IMR-90 (cell line): ENCODE results near the gene DAB2. TPM values are rescaled to one million over a fixed set of nuclear protein-coding genes. Genes with fewer than 3 reads are reported as not detected.

ENCODE experiments used
- ATAC-seq: fragments of 200-7000 bp; cut with Tn5 transposase; 2 replicates; pipeline ENCODE4 v1.9.1; 2020; ENCODE audit warnings: low read depth, mild to moderate bottlenecking, moderate library complexity
- BruUV-seq: library from RNA; stranded (reverse); fragments of 400-500 nt; replicated peaks from 2 replicates; lab custom pipeline; 2021; lab: Mats Ljungman, UMichigan
- CTCF ChIA-PET: fragments of 300-600 bp; formaldehyde crosslinking; extraction: SDS; loops from one replicate; lab custom pipeline; 2021; ENCODE audit warnings: antibody characterized with exemption; lab: Yijun Ruan, JAX
- POLR2A ChIA-PET: fragments of 300-600 bp; sonication (Branson Sonifier 250); formaldehyde crosslinking; loops from one replicate; lab custom pipeline; 2022; ENCODE audit warnings: antibody characterized with exemption; ENCODE audit not compliant: unreplicated experiment; lab: Charles Lee
- DNase-seq: peaks from one replicate; pipeline ENCODE4 v3.0.0; 2013
- H2AFZ ChIP-seq: replicated peaks from 2 replicates; pipeline ENCODE3; 2013; ENCODE audit warnings: low read length, mild to moderate bottlenecking; ENCODE audit not compliant: poor library complexity
- H2AK5ac ChIP-seq: 2 replicates; pipeline ENCODE4 v1.6.1; 2013; ENCODE audit warnings: low read depth, low read length, inconsistent platforms
- H2AK9ac ChIP-seq: replicated peaks from 2 replicates; pipeline ENCODE3; 2013; ENCODE audit warnings: mild to moderate bottlenecking, low read depth, low read length, moderate library complexity; ENCODE audit not compliant: poor library complexity
- H2BK120ac ChIP-seq: 2 replicates; pipeline ENCODE4 v1.6.1; 2013; ENCODE audit warnings: low read depth, low read length, inconsistent platforms
- H2BK15ac ChIP-seq: 3 replicates; pipeline ENCODE4 v1.6.1; 2013; ENCODE audit warnings: low read depth, low read length, inconsistent platforms
- H2BK20ac ChIP-seq: 2 replicates; pipeline ENCODE4 v1.6.1; 2013; ENCODE audit warnings: low read depth, mild to moderate bottlenecking, inconsistent platforms, low read length, moderate library complexity
- H2BK5ac ChIP-seq: 2 replicates; pipeline ENCODE4 v1.6.1; 2013; ENCODE audit warnings: mild to moderate bottlenecking, low read depth, low read length, inconsistent platforms; ENCODE audit not compliant: poor library complexity, severe bottlenecking
- H3K14ac ChIP-seq: replicated peaks from 2 replicates; pipeline ENCODE4 v1.6.1; 2013; ENCODE audit warnings: low read depth, low read length, inconsistent platforms
- H3K18ac ChIP-seq: 2 replicates; pipeline ENCODE4 v1.6.1; 2013; ENCODE audit warnings: low read depth, low read length, control low read depth
- H3K23ac ChIP-seq: 2 replicates; pipeline ENCODE4 v1.6.1; 2013; ENCODE audit warnings: low read depth, low read length, inconsistent platforms
- H3K27ac ChIP-seq: 2 replicates; pipeline ENCODE4 v1.5.1; 2013; ENCODE audit warnings: mild to moderate bottlenecking, control low read depth, low read length; ENCODE audit not compliant: insufficient read depth
- H3K27me3 ChIP-seq: 2 replicates; pipeline ENCODE4 v1.6.1; 2013; ENCODE audit warnings: low read length; ENCODE audit not compliant: control insufficient read depth, insufficient read depth
- H3K36me3 ChIP-seq: 2 replicates; pipeline ENCODE4 v1.6.1; 2013; ENCODE audit warnings: low read length, mixed read lengths; ENCODE audit not compliant: control insufficient read depth, insufficient read depth
- H3K4ac ChIP-seq: 2 replicates; pipeline ENCODE4 v1.6.1; 2013; ENCODE audit warnings: low read depth, low read length, inconsistent platforms
- H3K4me1 ChIP-seq: 2 replicates; pipeline ENCODE4 v1.6.1; 2013; ENCODE audit warnings: low read length, mixed read lengths; ENCODE audit not compliant: control insufficient read depth, insufficient read depth
- H3K4me2 ChIP-seq: 2 replicates; pipeline ENCODE4 v1.6.1; 2013; ENCODE audit warnings: low read depth, mild to moderate bottlenecking, control low read depth, low read length, moderate library complexity
- H3K4me3 ChIP-seq: 2 replicates; pipeline ENCODE4 v1.5.1; 2013; ENCODE audit warnings: low read depth, mild to moderate bottlenecking, control low read depth, low read length, moderate library complexity; ENCODE audit not compliant: insufficient read depth
- H3K56ac ChIP-seq: 2 replicates; pipeline ENCODE4 v1.6.1; 2013; ENCODE audit warnings: low read length, inconsistent platforms; ENCODE audit not compliant: insufficient read depth; ENCODE audit errors: extremely low read depth
- H3K79me1 ChIP-seq, 2 experiments: 2 replicates each; pipeline ENCODE4 v1.6.1; 2013; ENCODE audit warnings: low read length in 2 of 2, inconsistent platforms in 1 of 2, low read depth in 1 of 2
- H3K9ac ChIP-seq: 2 replicates; pipeline ENCODE4 v1.6.1; 2013; ENCODE audit warnings: low read depth, low read length, control low read depth
- H3K9me1 ChIP-seq: 2 replicates; pipeline ENCODE4 v1.6.1; 2013; ENCODE audit warnings: low read length, inconsistent platforms; ENCODE audit not compliant: insufficient read depth
- H3K9me3 ChIP-seq: 2 replicates; pipeline ENCODE4 v1.6.1; 2013; ENCODE audit warnings: low read length; ENCODE audit not compliant: control insufficient read depth, insufficient read depth
- H4K20me1 ChIP-seq: 2 replicates; pipeline ENCODE4 v1.6.1; 2013; ENCODE audit warnings: low read length, inconsistent platforms; ENCODE audit not compliant: insufficient read depth
- H4K5ac ChIP-seq: 2 replicates; pipeline ENCODE4 v1.6.1; 2013; ENCODE audit warnings: mild to moderate bottlenecking, low read depth, low read length, control low read depth
- H4K8ac ChIP-seq, 2 experiments: 2 replicates each; pipeline ENCODE4 v1.6.1; 2013; ENCODE audit warnings: low read depth in 2 of 2, low read length in 2 of 2, control low read depth in 1 of 2, inconsistent platforms in 1 of 2
- H4K91ac ChIP-seq: 2 replicates; pipeline ENCODE4 v1.6.1; 2013; ENCODE audit warnings: low read depth, low read length, inconsistent platforms; ENCODE audit not compliant: insufficient read depth
- RAD21 ChIP-seq: IDR thresholded peaks from 2 replicates; pipeline ENCODE4 v1.6.1; 2012; ENCODE audit warnings: low read length, improper control_type of control experiment
- USF2 ChIP-seq: fragments of 150-350 bp; IDR thresholded peaks from 2 replicates; pipeline ENCODE4 v1.6.1; 2017; ENCODE audit warnings: mild to moderate bottlenecking, antibody characterized with exemption, low read length, low read depth
- WGBS, 2 experiments: methylation state at CpG; one replicate each; pipeline versions ENCODE4 v1.1.5 to v1.1.7; 2013; ENCODE audit warnings: missing lambda C conversion rate in 2 of 2; ENCODE audit not compliant: insufficient read length in 1 of 2; ENCODE audit errors: extremely low coverage in 2 of 2; 5-methylcytosine and 5-hydroxymethylcytosine counted together
- dilution Hi-C: fragments of 300-500 bp; cut with HindIII; formaldehyde crosslinking; loops from one replicate; pipeline ENCODE4 v1.14.3; 2018; ENCODE audit warnings: low sequenced_read_pairs; ENCODE audit not compliant: unreplicated experiment
- in situ Hi-C: fragments of 300-500 bp; cut with MboI; formaldehyde crosslinking; loops from 3 replicates; pipeline ENCODE4 v1.14.3; 2019; ENCODE audit warnings: low sequenced_read_pairs, inconsistent platforms, mixed read lengths
- intact Hi-C: fragments of 100-400 bp; cut with micrococcal nuclease; formaldehyde crosslinking; loops from 2 replicates; pipeline ENCODE4 v1.10.0; 2022
- polyA plus RNA-seq, 3 experiments: library from polyadenylated mRNA; depleted of rRNA; stranded (reverse); fragments of >200 nt; gene quantifications; 2 replicates each; pipeline ENCODE4 v1.2.3, GENCODE V29; 2012; ENCODE audit warnings: low replicate concordance in 1 of 3
- total RNA-seq: library from RNA; depleted of rRNA; stranded (reverse); fragments of >200 nt; gene quantifications from 2 replicates; pipeline ENCODE4 v1.2.3, GENCODE V29; 2012

The DAB2 gene
- total and polyA plus RNA-seq, 2 of the 4 experiments (the other 2 are of a cell fraction): 50.0 to 101 TPM

GRCh38 chr5:39363217-39363616 lies 61.6 kb downstream of the DAB2 start:
- WGBS, 2 experiments: 86% methylated on average over 1 of the region's 4 CpGs; no CpG with 5 or more reads in 1 of the 2 experiments
- ATAC-seq: no peak; the same call in 1 of the 2 replicates

More at GRCh38 chr5:39363217-39363616, 61.6 kb downstream of the DAB2 start:
- Histone ChIP-seq H4K20me1 (no peaks in the 10 kb centered on the region), H3K9me3 (no peaks in the 10 kb centered on the region), H4K5ac (no peak overlapping the region), H3K27ac (no peak overlapping the region), H2AK9ac (no peak overlapping the region), H3K4me3 (no peak overlapping the region), H3K4me1 (no peaks in the 10 kb centered on the region), H4K91ac (no peak overlapping the region), H3K56ac (no peak overlapping the region), H3K4ac (no peak overlapping the region), H2BK120ac (no peak overlapping the region), H3K14ac (no peak overlapping the region), H3K23ac (no peak overlapping the region), H3K18ac (no peak overlapping the region), H3K36me3 (no peaks in the 10 kb centered on the region), H2AFZ (no peak overlapping the region), H2AK5ac (no peak overlapping the region), H3K9ac (no peak overlapping the region), H3K27me3 (no peaks in the 10 kb centered on the region), H2BK15ac (no peak overlapping the region), H2BK5ac (no peak overlapping the region), H2BK20ac (no peak overlapping the region), H3K9me1 (no peaks in the 10 kb centered on the region), H4K8ac (no peak overlapping the region), H3K79me1 (no peaks in the 10 kb centered on the region), H3K4me2 (no peak overlapping the region)
- dilution Hi-C loops: no loop called here
- intact Hi-C loops: no loop called here
- TF ChIP-seq RAD21 (no peak), USF2 (no peak)
- in situ Hi-C loops: no loop called here
- ChIA-PET POLR2A (no interaction called here), CTCF (interaction anchor here (0.6 kb wide), 1 partner anchor 46 kb away, joined by 6 read pairs; no protein-coding TSS in a partner anchor)
- no peak for DNase-seq
- BruUV-seq: no TSS peak
